ENCODE data around the gene ERN2.
"Not testable (repeated sequence)": the region's sequence is repeated elsewhere in the genome, so short reads cannot be mapped to it uniquely, and the experiment has no call there.

The ERN2 gene

GRCh38 chr16:23712976-23713375, at the start of gene ERN2:
TSS of gene ERN2 (minus strand) at chr16:23713222. CDS start at chr16:23713187, 35 bp downstream.
- no peak for DNase-seq (ENCODE audit: low spot score)

- no peak for DNase-seq (ENCODE audit: low spot score)
Measured at GRCh38 chr16:23757937-23758619, 45.1 kb upstream of the ERN2 start.

DNA sequence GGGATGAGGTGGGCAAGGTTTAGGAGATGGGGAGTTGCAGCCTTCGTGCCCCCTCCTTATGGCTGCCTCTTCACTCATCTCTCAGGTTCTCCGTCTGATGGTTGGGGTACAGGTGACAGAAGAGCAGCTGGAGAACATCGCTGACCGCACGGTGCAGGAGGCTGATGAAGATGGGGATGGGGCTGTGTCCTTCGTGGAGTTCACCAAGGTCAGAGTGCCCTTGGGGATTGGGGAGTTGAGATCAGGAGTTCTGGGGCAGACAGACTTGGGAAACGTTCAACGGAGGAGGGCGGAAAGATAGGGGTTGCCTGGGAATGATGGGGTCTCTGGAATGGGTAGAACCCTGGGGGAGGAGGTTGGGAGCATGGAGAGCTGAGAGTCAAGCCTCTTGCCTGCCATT, 44.1 kb upstream of the ERN2 start:
- no peak for DNase-seq (ENCODE audit: low spot score)

- DNase-seq (ENCODE audit: low spot score) = no peak
Measured at GRCh38 chr16:23755484-23755809, 42.4 kb upstream of the ERN2 start.

GRCh38 chr16:23754594-23755483, 41.8 kb upstream of the ERN2 start, which contains the start of gene CHP2:
TSS of gene CHP2 (plus strand) at chr16:23755026. CDS start at chr16:23755050, 24 bp downstream.
- no peak for DNase-seq (ENCODE audit: low spot score)

DNA sequence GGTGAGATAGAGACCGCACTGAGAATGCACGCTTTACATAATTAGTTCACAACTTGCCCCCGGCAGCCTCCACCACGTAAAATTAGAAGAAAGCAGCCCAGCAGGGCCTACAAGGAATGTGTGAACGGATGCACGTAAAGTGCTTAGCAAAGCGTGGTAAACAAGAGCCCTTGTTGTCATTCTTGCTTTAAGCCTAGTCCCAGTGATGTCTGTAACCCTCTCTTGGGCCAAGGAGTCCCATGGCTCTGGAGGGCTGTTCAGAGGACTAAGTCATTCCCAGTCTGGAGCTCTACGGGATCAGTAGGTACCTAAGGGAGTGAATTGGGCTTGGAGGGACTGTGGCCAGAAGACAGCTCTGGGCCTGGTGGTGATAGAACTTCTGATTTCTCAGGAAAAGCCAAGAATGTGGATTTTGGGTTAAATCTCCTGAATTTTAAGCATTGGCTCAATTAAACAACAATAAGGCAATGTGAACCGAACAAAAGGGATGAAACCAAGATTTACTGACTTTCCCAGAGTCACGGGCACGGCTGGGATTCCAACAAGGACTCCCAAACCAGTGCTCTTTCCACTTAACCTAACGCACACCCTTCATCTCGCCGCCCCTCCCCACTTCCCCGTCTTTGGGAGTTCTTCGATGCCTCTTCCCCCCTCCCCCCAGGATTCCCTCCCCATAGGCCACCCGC, 41.0 kb upstream of the ERN2 start:
- DNase-seq (ENCODE audit: low spot score) = no peak

DNA sequence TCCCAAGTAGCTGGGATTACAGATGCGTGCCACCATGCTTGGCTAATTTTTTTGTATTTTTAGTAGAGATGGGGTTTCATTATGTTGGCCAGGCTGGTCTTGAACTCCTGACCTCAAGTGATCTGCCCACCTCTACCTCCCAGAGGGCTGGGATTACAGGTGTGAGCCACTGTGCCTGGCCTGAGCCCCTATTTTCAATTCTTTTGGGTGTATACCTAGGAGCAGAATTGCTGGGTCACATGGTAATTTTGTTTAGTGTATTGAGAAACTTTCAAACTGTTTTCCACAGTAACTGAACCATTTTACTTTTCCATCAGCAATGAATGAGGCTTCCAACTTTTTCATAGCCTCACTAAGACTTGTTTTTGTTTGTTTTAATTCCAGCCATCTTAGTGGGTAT, 38.0 kb upstream of the ERN2 start:
- DNase-seq (ENCODE audit: low spot score) = not testable (repeated sequence)

GRCh38 chr16:23748630-23749029, 35.6 kb upstream of the ERN2 start:
- DNase-seq (ENCODE audit: low spot score) = no peak

DNA sequence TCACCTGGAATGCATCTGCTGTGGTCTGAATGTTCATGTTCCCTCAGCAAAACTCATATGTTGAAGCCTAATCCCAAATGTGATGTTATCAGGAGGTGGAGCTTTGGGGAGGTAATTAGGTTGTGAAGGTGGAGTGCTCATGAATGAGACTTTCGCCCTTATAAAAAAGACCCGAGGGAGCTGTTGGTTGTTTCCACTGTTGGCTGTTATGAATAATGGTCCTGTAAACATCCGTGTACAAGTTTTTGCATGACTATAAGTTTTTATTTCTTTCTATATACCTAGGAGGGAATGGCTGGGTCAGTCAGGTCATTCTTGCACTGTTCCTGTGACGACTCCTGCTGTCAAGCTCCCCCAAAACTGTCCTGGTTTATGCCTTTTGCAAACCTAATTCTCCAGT, 32.2 kb upstream of the ERN2 start:
- no peak for DNase-seq (ENCODE audit: low spot score)

DNA sequence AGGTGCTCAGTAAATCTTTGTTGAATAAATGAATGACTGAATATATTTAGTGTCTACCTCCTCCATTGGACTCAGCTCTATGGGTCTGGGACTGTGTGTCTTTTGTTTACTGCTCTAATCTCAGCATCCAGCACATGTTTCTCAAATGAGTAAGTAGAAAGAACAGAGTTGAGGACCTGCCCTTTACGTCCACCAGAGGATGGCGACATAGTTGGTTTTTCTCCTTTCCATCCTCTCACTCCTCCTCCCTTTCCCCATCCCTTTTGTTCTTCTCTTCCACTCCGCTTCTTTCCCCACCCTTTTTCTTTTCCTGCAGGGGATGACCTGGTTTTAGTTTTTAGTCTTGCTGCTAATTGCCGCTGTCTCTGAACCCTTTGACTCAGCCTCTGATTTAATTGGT, 29.7 kb upstream of the ERN2 start:
- no peak for DNase-seq (ENCODE audit: low spot score)

- no peak for DNase-seq (ENCODE audit: low spot score)
Measured at GRCh38 chr16:23741675-23742303, 28.8 kb upstream of the ERN2 start.

GRCh38 chr16:23739516-23739915, 26.5 kb upstream of the ERN2 start:
- no peak for DNase-seq (ENCODE audit: low spot score)

DNA sequence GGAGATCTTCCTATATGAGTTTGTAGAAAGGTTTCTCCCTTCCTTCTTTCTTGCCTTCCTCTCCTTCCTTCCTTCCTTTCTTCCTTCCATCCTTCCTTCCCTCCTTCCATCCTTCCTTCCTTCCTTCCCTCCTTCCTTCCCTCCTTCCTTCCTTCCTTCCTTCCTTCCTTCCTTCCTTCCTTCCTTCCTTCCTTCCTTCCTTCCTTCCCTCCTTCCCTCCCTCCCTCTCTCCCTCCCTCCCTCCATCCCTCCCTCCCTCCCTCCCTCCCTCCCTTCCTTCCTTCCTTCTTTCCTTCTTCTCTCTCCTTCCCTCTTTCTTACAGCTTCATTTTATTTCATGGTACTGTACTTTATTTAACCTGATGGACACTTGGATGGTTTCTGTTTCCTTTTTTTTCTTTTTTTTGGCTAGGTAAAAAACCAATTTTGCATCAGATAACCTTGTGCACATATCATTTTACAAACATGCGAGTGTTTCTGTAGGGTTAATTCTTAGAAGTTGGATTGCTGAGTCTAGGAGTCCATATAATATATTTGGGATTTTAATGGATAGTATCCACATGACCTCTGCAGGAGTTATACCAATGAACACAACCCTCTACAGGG, 24.5 kb upstream of the ERN2 start:
- DNase-seq (ENCODE audit: low spot score) = not testable (repeated sequence)

DNA sequence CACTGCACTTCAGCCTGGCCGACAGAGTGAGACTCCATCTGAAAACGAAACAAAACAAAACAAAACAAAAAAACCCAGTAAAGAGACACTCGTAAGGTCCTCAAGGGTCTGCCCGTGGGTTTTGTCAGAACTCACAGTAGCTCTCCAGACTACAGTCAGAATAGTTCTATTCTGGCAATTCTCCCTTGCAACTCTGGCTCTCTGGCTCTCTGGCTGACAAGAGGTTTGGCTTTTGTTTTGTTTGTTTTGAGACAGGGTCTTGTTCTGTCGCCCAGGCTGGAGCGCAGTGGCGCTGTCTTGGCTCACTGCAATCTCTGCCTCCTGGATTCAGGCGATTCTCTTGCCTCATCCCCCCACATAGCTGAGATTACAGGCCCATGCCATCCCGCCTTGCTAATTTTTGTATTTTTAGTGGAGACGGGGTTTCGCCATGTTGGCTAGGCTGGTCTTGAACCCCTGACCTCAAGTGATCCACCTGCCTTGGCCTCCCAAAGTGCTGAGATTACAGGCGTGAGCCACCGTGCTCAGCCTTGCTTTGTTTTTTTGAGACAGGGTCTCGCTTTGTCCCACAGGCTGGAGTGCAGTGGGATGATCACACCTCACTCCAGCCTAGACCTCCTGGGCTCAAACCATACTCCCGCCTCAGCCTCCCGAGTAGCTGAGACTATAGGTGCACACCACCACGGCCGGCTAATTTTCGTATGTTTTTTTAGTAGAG, 21.3 kb upstream of the ERN2 start:
- no peak for DNase-seq (ENCODE audit: low spot score)

- DNase-seq (ENCODE audit: low spot score) = no peak
Measured at GRCh38 chr16:23729503-23730424, 16.7 kb upstream of the ERN2 start.

DNA sequence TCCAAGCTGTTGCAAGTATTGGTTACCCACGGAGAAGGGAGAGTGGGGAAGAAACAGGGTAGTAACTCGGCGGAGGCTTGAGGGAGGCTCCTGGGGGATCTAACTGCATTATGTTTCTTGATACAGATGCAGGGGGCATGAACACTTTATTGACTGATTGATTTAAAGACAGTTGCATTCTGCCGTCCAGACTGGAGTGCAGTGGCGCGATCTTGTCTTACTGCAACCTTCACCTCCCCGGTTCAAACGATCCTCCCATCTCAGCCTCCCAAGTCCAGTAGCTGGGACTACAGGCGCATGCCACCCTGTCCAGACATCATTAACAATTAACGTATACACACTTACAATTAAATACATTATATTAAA, 15.1 kb upstream of the ERN2 start:
- DNase-seq (ENCODE audit: low spot score) = no peak

- DNase-seq (ENCODE audit: low spot score) = no peak
Measured at GRCh38 chr16:23726710-23727109, 13.7 kb upstream of the ERN2 start.

DNA sequence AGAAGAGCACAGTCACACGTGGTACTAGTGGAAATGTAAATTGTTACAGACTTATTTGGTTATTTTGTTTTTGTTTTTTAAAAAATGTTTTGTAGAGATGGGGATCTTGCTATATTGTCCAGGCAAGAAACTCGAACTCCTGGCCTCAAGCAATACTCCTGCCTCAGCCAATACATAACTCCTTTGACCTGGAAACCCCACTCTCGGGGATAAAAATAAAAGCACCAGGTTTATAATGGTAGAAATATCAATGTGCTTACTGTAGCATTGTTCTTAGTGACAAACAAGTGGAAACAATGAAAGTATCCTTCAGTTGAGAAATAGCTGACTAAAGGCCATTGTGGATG, 11.7 kb upstream of the ERN2 start:
- DNase-seq (ENCODE audit: low spot score) = no peak

DNA sequence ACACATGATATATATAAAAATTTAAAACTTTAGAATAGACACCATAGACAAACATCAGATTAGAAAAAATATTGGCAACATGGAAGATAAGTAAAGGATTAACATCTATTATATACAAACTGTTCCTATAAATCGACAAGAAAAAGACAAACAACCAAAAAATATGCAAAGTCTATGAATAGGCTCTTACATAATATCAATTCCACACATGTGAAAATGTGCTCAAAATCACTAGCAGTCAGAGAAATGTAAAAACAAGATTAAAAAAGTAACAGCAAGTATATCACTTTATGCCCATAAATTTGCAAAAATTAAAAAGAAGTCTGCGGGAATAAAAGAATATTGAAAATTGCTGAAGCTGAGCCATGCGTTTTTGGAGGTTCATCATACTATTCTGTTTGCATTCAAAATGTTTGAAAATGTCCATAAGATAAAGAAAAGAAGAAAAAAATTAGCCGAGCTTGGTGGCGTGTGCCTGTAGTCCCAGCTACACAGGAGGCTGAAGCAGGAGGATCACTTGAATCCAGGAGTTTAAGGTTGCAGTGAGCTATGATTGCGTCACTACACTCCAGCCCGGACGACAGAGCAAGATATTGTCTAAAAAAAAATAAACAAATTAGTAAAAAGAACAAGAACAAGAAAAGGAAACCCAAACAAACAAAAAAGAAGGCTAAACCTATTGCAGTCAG, 11.2 kb upstream of the ERN2 start:
- no peak for DNase-seq (ENCODE audit: low spot score)

Data from hematopoietic multipotent progenitor cell treated with erythropoietin and hydrocortisone succinate and interleukin-3 and kit ligand, for 17 days (in vitro differentiated cells).